Duodenal mucosa (tissue), 2 donors: ENCODE data around the gene INAVA.

Experiments used
- H3K27ac ChIP-seq: one replicate; pipeline ENCODE4 v1.7.0; 2013; ENCODE audit warnings: low read depth, low read length
- H3K27me3 ChIP-seq, 2 donors: one replicate each; pipeline ENCODE4 v1.7.0; 2013; ENCODE audit warnings: low read length in 2 of 2, control low read depth in 1 of 2; ENCODE audit not compliant: insufficient read depth in 2 of 2, control insufficient read depth in 1 of 2
- H3K36me3 ChIP-seq, 2 donors: one replicate each; pipeline ENCODE4 v1.7.0; 2013; ENCODE audit warnings: low read length in 2 of 2, control low read depth in 1 of 2; ENCODE audit not compliant: insufficient read depth in 2 of 2, control insufficient read depth in 1 of 2
- H3K4me1 ChIP-seq, 2 donors: one replicate each; pipeline ENCODE4 v1.7.0; 2013; ENCODE audit warnings: low read length in 2 of 2, control low read depth in 1 of 2; ENCODE audit not compliant: insufficient read depth in 2 of 2, control insufficient read depth in 1 of 2
- H3K4me3 ChIP-seq, 2 donors: one replicate each; pipeline ENCODE4 v1.7.0; 2013; ENCODE audit warnings: low read length in 2 of 2, low read depth in 1 of 2
- H3K9ac ChIP-seq, 2 donors: one replicate each; pipeline ENCODE4 v1.7.0; 2013; ENCODE audit warnings: low read length in 2 of 2, low read depth in 1 of 2
- H3K9me3 ChIP-seq, 2 donors: one replicate each; pipeline ENCODE4 v1.7.0; 2013; ENCODE audit warnings: low read length in 2 of 2, control low read depth in 1 of 2; ENCODE audit not compliant: control insufficient read depth in 1 of 2

The INAVA gene

GRCh38 chr1:200875416-200875815 lies 19.3 kb upstream of the INAVA start:
- no peaks in the 10 kb centered on the region for H3K36me3 ChIP-seq
- peaks cover 0 to 9% of the 10 kb centered on the region in 2 donors for H3K4me1 ChIP-seq
- no peak overlapping the region for H3K4me3 ChIP-seq
- H3K9me3 ChIP-seq: no peaks in the 10 kb centered on the region
- H3K9ac ChIP-seq: no peak overlapping the region
- peaks cover 40 to 48% of the 10 kb centered on the region in 2 donors for H3K27me3 ChIP-seq
- H3K27ac ChIP-seq: no peak overlapping the region

- no peak overlapping the region for H3K9ac ChIP-seq
- H3K27me3 ChIP-seq: peaks cover 37% of the 10 kb centered on the region in 2 donors
- peaks cover 0 to 9% of the 10 kb centered on the region in 2 donors for H3K4me1 ChIP-seq
- H3K9me3 ChIP-seq: no peaks in the 10 kb centered on the region
- no peak overlapping the region for H3K4me3 ChIP-seq
- H3K36me3 ChIP-seq: no peaks in the 10 kb centered on the region
- no peak overlapping the region for H3K27ac ChIP-seq
These were observed 17.7 kb upstream of the INAVA start for GRCh38 chr1:200877010-200877409.

- no peak overlapping the region for H3K27ac ChIP-seq
- no peaks in the 10 kb centered on the region for H3K9me3 ChIP-seq
- H3K36me3 ChIP-seq: no peaks in the 10 kb centered on the region
- peaks cover 27 to 28% of the 10 kb centered on the region in 2 donors for H3K27me3 ChIP-seq
- H3K9ac ChIP-seq: no peak overlapping the region
- H3K4me3 ChIP-seq: no peak overlapping the region
- H3K4me1 ChIP-seq: peaks cover 0 to 7% of the 10 kb centered on the region in 2 donors
These were observed 16.7 kb upstream of the INAVA start for GRCh38 chr1:200877839-200878551.

- Histone ChIP-seq H3K27ac (no peak overlapping the region), H3K4me3 (no peak overlapping the region), H3K9ac (no peak overlapping the region), H3K4me1 (no peaks in the 10 kb centered on the region), H3K27me3 (peaks cover 8% of the 10 kb centered on the region in 2 donors), H3K9me3 (no peaks in the 10 kb centered on the region), H3K36me3 (no peaks in the 10 kb centered on the region)
These were observed 14.5 kb upstream of the INAVA start for GRCh38 chr1:200880212-200880611.

- peaks cover 0 to under 1% of the 10 kb centered on the region in 2 donors for H3K4me1 ChIP-seq
- H3K27me3 ChIP-seq: no peaks in the 10 kb centered on the region
- no peak overlapping the region for H3K9ac ChIP-seq
- no peak overlapping the region for H3K4me3 ChIP-seq
- H3K9me3 ChIP-seq: no peaks in the 10 kb centered on the region
- H3K27ac ChIP-seq: no peak overlapping the region
- H3K36me3 ChIP-seq: no peaks in the 10 kb centered on the region
These were observed 11.6 kb upstream of the INAVA start for GRCh38 chr1:200883118-200883517.

- Histone ChIP-seq H3K4me3 (no peak overlapping the region), H3K27me3 (no peaks in the 10 kb centered on the region), H3K36me3 (no peaks in the 10 kb centered on the region), H3K27ac (no peak overlapping the region), H3K9me3 (no peaks in the 10 kb centered on the region), H3K4me1 (peaks cover 15% of the 10 kb centered on the region in 2 donors), H3K9ac (no peak overlapping the region)
These were observed 8.9 kb upstream of the INAVA start for GRCh38 chr1:200885623-200886402.

- H3K27ac ChIP-seq: no peak overlapping the region
- no peaks in the 10 kb centered on the region for H3K9me3 ChIP-seq
- peaks cover 17% of the 10 kb centered on the region in 2 donors for H3K4me1 ChIP-seq
- H3K9ac ChIP-seq: no peak overlapping the region
- H3K27me3 ChIP-seq: no peaks in the 10 kb centered on the region
- no peaks in the 10 kb centered on the region for H3K36me3 ChIP-seq
- H3K4me3 ChIP-seq: no peak overlapping the region
These were observed 8.1 kb upstream of the INAVA start for GRCh38 chr1:200886594-200886993.

GRCh38 chr1:200887036-200887435 lies 7.7 kb upstream of the INAVA start:
- Histone ChIP-seq H3K27me3 (no peaks in the 10 kb centered on the region), H3K4me3 (no peak overlapping the region), H3K4me1 (peaks cover 22% of the 10 kb centered on the region in 2 donors), H3K36me3 (no peaks in the 10 kb centered on the region), H3K9ac (no peak overlapping the region), H3K27ac (no peak overlapping the region), H3K9me3 (no peaks in the 10 kb centered on the region)

- H3K27me3 ChIP-seq: no peaks in the 10 kb centered on the region
- no peaks in the 10 kb centered on the region for H3K36me3 ChIP-seq
- H3K4me3 ChIP-seq: no peak overlapping the region
These were observed 6.8 kb upstream of the INAVA start for GRCh38 chr1:200887772-200888348.

DNA sequence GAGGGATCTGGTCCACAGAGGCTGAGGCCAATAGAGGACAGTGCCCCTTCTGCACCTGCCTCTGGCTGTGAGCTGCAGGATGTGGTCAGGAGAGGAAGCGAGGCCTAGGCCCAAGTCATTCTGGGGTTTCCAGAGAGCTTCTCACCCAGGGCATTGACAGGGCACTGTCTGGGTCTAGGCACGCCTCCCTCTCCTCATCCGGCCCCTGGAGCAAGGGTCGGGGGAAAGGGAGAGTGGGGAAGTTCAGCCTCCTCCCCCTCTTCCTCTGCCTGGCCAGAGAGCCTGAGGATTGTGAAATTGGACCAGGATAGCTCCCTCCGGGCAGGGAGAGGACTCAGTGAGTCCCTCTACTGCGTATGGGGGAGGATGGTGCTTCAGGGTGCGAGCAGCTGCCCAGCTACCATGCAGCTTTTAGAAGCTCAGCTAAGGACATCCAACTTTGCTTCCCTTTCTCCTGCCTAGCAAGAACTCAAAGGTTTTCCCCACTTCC lies 6.3 kb upstream of the INAVA start:
- peaks cover 33 to 35% of the 10 kb centered on the region in 2 donors for H3K4me1 ChIP-seq
- no peaks in the 10 kb centered on the region for H3K27me3 ChIP-seq
- H3K9ac ChIP-seq: no peak overlapping the region
- no peaks in the 10 kb centered on the region for H3K36me3 ChIP-seq
- H3K9me3 ChIP-seq: no peaks in the 10 kb centered on the region
- H3K4me3 ChIP-seq: no peak overlapping the region
- no peak overlapping the region for H3K27ac ChIP-seq

More at GRCh38 chr1:200887772-200888348, 6.8 kb upstream of the INAVA start:
- H3K9ac ChIP-seq: no peak overlapping the region
- H3K9me3 ChIP-seq: no peaks in the 10 kb centered on the region
- H3K27ac ChIP-seq: no peak overlapping the region
- H3K4me1 ChIP-seq: peaks cover 29 to 30% of the 10 kb centered on the region in 2 donors
